EL (cell line): Measurements from ENCODE around the gene EHHADH.
"Not testable (repeated sequence)": the region's sequence is repeated elsewhere in the genome, so short reads cannot be mapped to it uniquely, and the experiment has no call there.

Experiments
- DNase-seq: peaks from one replicate; pipeline ENCODE4 v3.0.0-alpha.2; 2016

EHHADH gene

GRCh38 chr3:185250653-185251052 lies 3.2 kb downstream of the EHHADH start:
- DNase-seq: no peak

- DNase-seq: peak; percentile 39
Measured at GRCh38 chr3:185250247-185250646, 3.6 kb downstream of the EHHADH start.

DNA sequence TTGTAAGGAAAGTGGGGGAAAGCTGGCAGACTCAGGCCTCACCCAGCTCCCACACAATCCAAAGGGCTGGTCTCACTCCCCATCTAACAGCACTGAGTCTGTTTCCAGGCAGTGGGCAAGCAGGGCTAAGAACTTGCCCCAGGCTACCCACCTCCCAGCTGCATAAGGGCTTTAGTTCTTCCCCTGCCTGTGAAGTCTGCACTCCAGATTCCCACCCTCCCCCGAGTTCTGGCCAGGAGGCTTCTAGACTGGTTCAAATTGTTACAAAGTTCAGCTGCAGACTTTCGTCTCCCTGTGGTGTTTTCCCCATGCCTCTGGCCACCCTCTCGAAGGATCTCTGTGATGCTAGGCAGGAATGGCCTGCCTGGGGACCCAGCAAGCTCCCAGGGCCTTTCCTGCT lies 11.2 kb downstream of the EHHADH start:
- DNase-seq: no peak

- no peak for DNase-seq
Measured at GRCh38 chr3:185236969-185237368, 16.9 kb downstream of the EHHADH start.

GRCh38 chr3:185233328-185233727 lies 20.5 kb downstream of the EHHADH start:
- DNase-seq: no peak

- DNase-seq: not testable (repeated sequence)
Measured at GRCh38 chr3:185226526-185226925, 27.3 kb downstream of the EHHADH start.

- peak; percentile 82 for DNase-seq
Measured at GRCh38 chr3:185225523-185225922, 28.3 kb downstream of the EHHADH start.

DNA sequence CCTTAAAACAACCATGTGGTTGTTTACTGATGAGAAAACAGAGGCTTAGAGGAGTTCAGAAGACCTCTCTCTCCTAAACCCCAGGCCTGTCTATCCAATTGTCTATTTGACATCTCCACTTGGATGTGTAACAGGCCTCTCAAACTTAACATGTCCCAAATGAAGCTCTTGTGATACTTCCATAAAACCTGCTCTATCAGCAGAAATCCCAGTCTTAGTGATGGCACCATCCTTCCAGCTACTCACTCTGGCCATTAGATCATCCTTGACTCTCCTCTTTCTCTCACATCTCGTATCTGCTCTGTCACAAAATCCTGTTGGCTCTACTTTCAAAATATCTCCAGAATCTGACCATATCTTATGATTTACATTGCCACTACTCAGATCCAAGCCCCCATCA lies 28.8 kb downstream of the EHHADH start:
- no peak for DNase-seq

- no peak for DNase-seq
Measured at GRCh38 chr3:185221203-185221602, 32.6 kb downstream of the EHHADH start.

- no peak for DNase-seq
Measured at GRCh38 chr3:185216607-185216958, 37.3 kb downstream of the EHHADH start.

GRCh38 chr3:185215873-185216606 lies 37.8 kb downstream of the EHHADH start:
- DNase-seq: no peak

- DNase-seq: no peak
Measured at GRCh38 chr3:185212559-185212958, 41.3 kb downstream of the EHHADH start.

GRCh38 chr3:185212086-185212485 lies 41.8 kb downstream of the EHHADH start:
- DNase-seq: no peak

GRCh38 chr3:185210621-185211142 lies 43.2 kb downstream of the EHHADH start:
- no peak for DNase-seq

DNA sequence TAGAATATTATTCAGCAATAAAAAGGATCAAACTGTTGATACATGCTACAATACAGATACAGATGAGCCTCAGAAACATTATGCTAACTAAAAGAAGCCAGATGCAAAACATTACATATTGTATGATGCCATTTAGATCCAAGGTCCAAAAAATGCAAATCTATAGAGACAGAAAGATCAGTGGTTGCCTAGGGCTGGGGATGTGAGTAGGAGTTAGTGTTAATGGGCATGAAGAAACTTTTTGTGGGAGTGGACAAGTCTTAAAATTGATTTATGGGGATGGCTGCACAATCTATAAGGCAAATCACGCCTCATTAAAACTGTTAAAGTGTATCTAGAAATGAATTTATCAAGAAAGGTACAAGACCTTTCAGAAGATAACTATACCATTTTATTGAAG lies 45.0 kb downstream of the EHHADH start:
- no peak for DNase-seq

GRCh38 chr3:185207931-185208746 lies 45.7 kb downstream of the EHHADH start:
- DNase-seq: peak; percentile 41

GRCh38 chr3:185207481-185207880 lies 46.4 kb downstream of the EHHADH start:
- no peak for DNase-seq

DNA sequence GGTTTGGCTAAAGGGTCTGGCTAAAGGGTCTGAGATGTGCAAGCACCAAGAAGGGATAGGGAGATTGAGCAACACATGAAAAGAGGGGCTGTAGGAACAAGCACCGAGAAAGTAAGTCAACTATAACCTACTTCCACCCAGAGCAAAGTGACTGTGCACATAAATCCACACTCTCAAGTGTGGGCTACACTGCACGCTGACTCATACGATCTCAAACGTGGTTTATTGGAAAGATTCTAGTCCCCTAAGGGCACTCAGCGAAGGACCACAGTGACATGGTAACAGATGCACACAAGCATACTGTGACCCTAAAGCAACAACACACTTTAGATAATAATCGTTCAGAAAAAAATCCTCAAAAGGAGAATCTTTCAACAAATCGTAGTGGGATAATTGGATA lies 48.0 kb downstream of the EHHADH start:
- peak; percentile 40 for DNase-seq

- DNase-seq: no peak
Measured at GRCh38 chr3:185204894-185205293, 49.0 kb downstream of the EHHADH start.

GRCh38 chr3:185200639-185201038 lies 53.2 kb downstream of the EHHADH start:
- DNase-seq: peak; percentile 88

DNA sequence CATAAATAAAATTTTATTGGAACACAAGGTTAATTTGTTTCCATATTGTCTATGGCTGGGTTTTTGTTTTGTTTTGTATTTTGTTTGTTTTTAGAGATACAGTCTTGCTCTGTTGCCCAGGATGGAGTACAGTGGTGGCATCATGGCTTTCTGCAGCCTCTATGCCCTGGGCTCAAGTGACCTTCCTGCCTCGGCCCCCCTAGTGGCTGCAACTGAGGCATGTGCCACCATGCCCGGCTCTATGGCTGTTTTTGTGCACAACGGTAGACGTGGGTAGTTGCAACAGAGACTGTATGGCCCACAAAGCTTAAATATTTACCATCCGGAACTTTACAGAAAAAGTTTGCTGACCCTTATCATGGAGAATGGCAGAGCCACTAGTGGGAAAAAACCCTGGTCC lies 54.2 kb downstream of the EHHADH start:
- no peak for DNase-seq

DNA sequence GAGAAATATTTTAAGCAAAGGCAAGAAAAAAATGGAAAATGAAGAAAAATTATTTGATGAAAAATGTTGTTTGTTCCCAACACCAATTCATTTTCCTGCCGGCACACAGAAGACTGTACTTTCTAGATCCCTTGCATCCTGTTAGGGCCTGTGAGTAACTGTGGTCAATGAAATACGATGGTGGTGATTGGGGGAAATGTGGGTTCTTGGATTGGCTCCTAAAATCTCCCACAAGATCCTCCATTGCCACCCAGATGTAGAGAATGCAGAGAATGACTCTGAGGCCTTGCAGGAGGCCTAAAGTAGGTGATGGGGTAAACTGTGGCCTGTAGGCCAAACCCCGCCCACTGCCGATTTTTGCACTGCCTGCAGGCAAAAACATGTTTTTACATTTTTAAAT lies 54.6 kb downstream of the EHHADH start:
- DNase-seq: peak; percentile 12

DNA sequence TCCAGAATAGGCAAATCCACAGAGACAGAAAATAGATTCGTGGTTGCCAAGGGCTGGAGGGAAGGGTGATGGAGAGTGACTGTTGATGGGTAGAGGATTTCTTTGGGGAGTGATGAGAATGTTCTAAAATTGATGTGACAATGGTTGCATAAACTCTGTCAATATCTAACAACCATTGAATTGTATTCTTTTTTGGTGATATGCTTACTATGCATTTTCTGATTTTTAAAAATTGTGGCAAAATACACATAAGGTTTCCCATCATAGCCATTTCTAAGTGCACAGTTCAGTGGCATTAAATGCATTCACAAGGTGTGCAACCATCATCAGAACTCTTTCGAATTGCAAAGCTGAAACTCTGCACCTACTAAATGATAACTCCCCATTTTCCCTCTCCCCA lies 56.8 kb downstream of the EHHADH start:
- DNase-seq: no peak

GRCh38 chr3:185195652-185196051 lies 58.2 kb downstream of the EHHADH start:
- no peak for DNase-seq
